Activated T-helper 1 cell treated with anti-CD3 and anti-CD28 coated beads, Interleukin-12 subunit alpha, Interleukin-12 subunit beta, Interleukin-2, Interleukin-4 antibody, amounts not matched to agents 30 ng/mL and 10 ng/mL and 1 ng/mL, durations not matched to agents 14 hours and 24 hours and 36 hours (primary cell): ENCODE measurements around the gene NELL1. TPM values are rescaled to one million over a fixed set of nuclear protein-coding genes. Genes with fewer than 3 reads are reported as not detected.

Experiments used
- DNase-seq: peaks from one replicate; pipeline ENCODE4 v3.0.0; 2021; ENCODE audit warnings: low spot score
- H3K27ac Mint-ChIP-seq: one replicate; pipeline ENCODE4 v1.8.0; 2021; ENCODE audit warnings: mild to moderate bottlenecking, mixed read lengths
- H3K27me3 Mint-ChIP-seq: one replicate; pipeline ENCODE4 v1.8.0; 2022; ENCODE audit warnings: mild to moderate bottlenecking, moderate library complexity, mixed read lengths; ENCODE audit not compliant: insufficient read depth
- H3K36me3 Mint-ChIP-seq: one replicate; pipeline ENCODE4 v1.8.0; 2021; ENCODE audit warnings: low read depth, mixed read lengths
- H3K4me1 Mint-ChIP-seq: one replicate; pipeline ENCODE4 v1.8.0; 2021; ENCODE audit warnings: low read depth, mixed read lengths
- H3K4me3 Mint-ChIP-seq: one replicate; pipeline ENCODE4 v1.8.0; 2021; ENCODE audit warnings: mild to moderate bottlenecking, moderate library complexity, mixed read lengths
- H3K9me3 Mint-ChIP-seq: one replicate; pipeline ENCODE4 v1.8.0; 2021; ENCODE audit warnings: mixed read lengths
- intact Hi-C: fragments of 100-400 bp; cut with micrococcal nuclease; formaldehyde crosslinking; loops from one replicate; pipeline ENCODE4 v1.15.1; 2024
- total RNA-seq: library from RNA; stranded (reverse); gene quantifications from 2 replicates; pipeline ENCODE4 v1.2.3, GENCODE V29; 2022

NELL1 gene
- total RNA-seq, 1 donor from 2014 or later, result not detected

GRCh38 chr11:21556926-21557325 is 887.5 kb downstream of the NELL1 start:
- no peak for DNase-seq
- no peaks in the 10 kb centered on the region for H3K4me1 Mint-ChIP-seq
- no peaks in the 10 kb centered on the region for H3K27me3 Mint-ChIP-seq
- intact Hi-C loops, result no loop called here
- H3K27ac Mint-ChIP-seq, result no peak overlapping the region
- H3K4me3 Mint-ChIP-seq, result no peak overlapping the region
- no peaks in the 10 kb centered on the region for H3K36me3 Mint-ChIP-seq
- peaks cover 3% of the 10 kb centered on the region for H3K9me3 Mint-ChIP-seq

GRCh38 chr11:21560466-21560975 is 891.1 kb downstream of the NELL1 start:
- Mint-ChIP-seq H3K27me3 (no peaks in the 10 kb centered on the region), H3K9me3 (peaks cover 3% of the 10 kb centered on the region), H3K4me1 (no peaks in the 10 kb centered on the region), H3K4me3 (no peak overlapping the region), H3K36me3 (no peaks in the 10 kb centered on the region), H3K27ac (no peak overlapping the region)
- DNase-seq, result no peak
- intact Hi-C loops, result no loop called here

- no peaks in the 10 kb centered on the region for H3K36me3 Mint-ChIP-seq
- no peaks in the 10 kb centered on the region for H3K27me3 Mint-ChIP-seq
- no peaks in the 10 kb centered on the region for H3K4me1 Mint-ChIP-seq
- H3K4me3 Mint-ChIP-seq, result no peak overlapping the region
- intact Hi-C loops, result no loop called here
- no peak for DNase-seq
- H3K27ac Mint-ChIP-seq, result no peak overlapping the region
- H3K9me3 Mint-ChIP-seq, result peaks cover 3% of the 10 kb centered on the region
Observed at GRCh38 chr11:21561581-21561980, 892.2 kb downstream of the NELL1 start.

DNA sequence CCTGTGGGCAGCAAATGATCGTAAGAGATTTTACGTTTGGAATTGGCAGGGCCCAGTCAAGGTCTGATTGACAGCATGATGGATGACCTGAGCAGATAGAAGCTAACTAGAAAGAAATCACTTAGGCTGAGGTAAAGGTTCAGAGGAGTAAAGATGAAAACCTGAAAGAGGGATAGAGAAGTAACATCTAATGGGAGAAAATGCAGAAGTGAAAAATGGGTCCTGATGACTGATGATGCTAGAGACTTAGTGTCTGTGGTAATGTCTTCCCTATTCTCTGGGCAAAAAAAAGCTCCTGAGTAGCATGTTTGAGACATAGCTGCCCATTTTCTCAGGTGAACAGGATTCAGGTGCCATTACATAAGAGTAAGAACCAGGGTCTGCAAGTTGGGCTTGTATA is 894.7 kb downstream of the NELL1 start:
- Mint-ChIP-seq H3K36me3 (no peaks in the 10 kb centered on the region), H3K9me3 (no peaks in the 10 kb centered on the region), H3K4me3 (no peak overlapping the region), H3K4me1 (no peaks in the 10 kb centered on the region), H3K27ac (no peak overlapping the region), H3K27me3 (no peaks in the 10 kb centered on the region)
- intact Hi-C loops, result no loop called here
- no peak for DNase-seq

GRCh38 chr11:21564833-21565682 is 895.7 kb downstream of the NELL1 start:
- no peaks in the 10 kb centered on the region for H3K36me3 Mint-ChIP-seq
- intact Hi-C loops, result no loop called here
- H3K27me3 Mint-ChIP-seq, result no peaks in the 10 kb centered on the region
- H3K27ac Mint-ChIP-seq, result no peak overlapping the region
- H3K4me3 Mint-ChIP-seq, result no peak overlapping the region
- no peak for DNase-seq
- no peaks in the 10 kb centered on the region for H3K4me1 Mint-ChIP-seq
- H3K9me3 Mint-ChIP-seq, result no peaks in the 10 kb centered on the region

GRCh38 chr11:21566521-21567117 is 897.2 kb downstream of the NELL1 start:
- Mint-ChIP-seq H3K4me3 (no peak overlapping the region), H3K36me3 (no peaks in the 10 kb centered on the region), H3K9me3 (no peaks in the 10 kb centered on the region), H3K4me1 (no peaks in the 10 kb centered on the region), H3K27ac (no peak overlapping the region), H3K27me3 (no peaks in the 10 kb centered on the region)
- DNase-seq, result no peak
- intact Hi-C loops, result no loop called here

- Mint-ChIP-seq H3K27me3 (no peaks in the 10 kb centered on the region), H3K27ac (no peak overlapping the region), H3K4me1 (no peaks in the 10 kb centered on the region), H3K36me3 (no peaks in the 10 kb centered on the region), H3K4me3 (no peak overlapping the region), H3K9me3 (no peaks in the 10 kb centered on the region)
- DNase-seq, result no peak
- intact Hi-C loops, result no loop called here
Observed at GRCh38 chr11:21567645-21568290, 898.4 kb downstream of the NELL1 start.

- intact Hi-C loops, result no loop called here
- Mint-ChIP-seq H3K4me1 (no peaks in the 10 kb centered on the region), H3K9me3 (no peaks in the 10 kb centered on the region), H3K27me3 (no peaks in the 10 kb centered on the region), H3K4me3 (no peak overlapping the region), H3K27ac (no peak overlapping the region), H3K36me3 (no peaks in the 10 kb centered on the region)
- DNase-seq, result no peak
Observed at GRCh38 chr11:21572210-21572609, 902.8 kb downstream of the NELL1 start.

- Mint-ChIP-seq H3K36me3 (no peaks in the 10 kb centered on the region), H3K4me3 (no peak overlapping the region), H3K27me3 (no peaks in the 10 kb centered on the region), H3K27ac (no peak overlapping the region), H3K4me1 (no peaks in the 10 kb centered on the region), H3K9me3 (no peaks in the 10 kb centered on the region)
- intact Hi-C loops, result no loop called here
- DNase-seq, result no peak
Observed at GRCh38 chr11:21582791-21583190, 913.4 kb downstream of the NELL1 start.

DNA sequence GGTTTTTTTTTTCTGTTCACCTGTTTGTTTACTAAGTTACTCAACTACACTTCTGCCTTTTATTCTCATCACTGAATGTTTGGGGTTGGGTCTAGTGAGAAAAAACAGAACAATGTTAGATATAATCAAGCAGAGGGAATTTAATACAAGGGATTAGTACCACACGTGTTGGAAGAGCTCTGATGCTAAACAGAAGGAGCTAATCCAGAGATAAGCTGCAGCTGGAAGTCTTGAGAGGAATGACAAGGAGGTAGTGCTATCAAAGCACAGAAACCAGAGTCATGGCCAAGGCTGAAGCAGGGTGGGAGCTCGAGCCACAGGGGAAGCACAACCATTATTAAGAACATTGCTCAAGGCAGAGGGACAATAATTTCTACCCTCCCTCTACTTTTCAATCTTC is 919.4 kb downstream of the NELL1 start:
- intact Hi-C loops, result no loop called here
- no peak for DNase-seq
- H3K36me3 Mint-ChIP-seq, result no peaks in the 10 kb centered on the region
- no peaks in the 10 kb centered on the region for H3K27me3 Mint-ChIP-seq
- no peaks in the 10 kb centered on the region for H3K4me1 Mint-ChIP-seq
- H3K4me3 Mint-ChIP-seq, result no peak overlapping the region
- H3K27ac Mint-ChIP-seq, result no peak overlapping the region
- H3K9me3 Mint-ChIP-seq, result peaks cover 5% of the 10 kb centered on the region

GRCh38 chr11:21602699-21603098 is 933.3 kb downstream of the NELL1 start:
- H3K27ac Mint-ChIP-seq, result no peak overlapping the region
- no peaks in the 10 kb centered on the region for H3K9me3 Mint-ChIP-seq
- H3K4me3 Mint-ChIP-seq, result no peak overlapping the region
- no peaks in the 10 kb centered on the region for H3K36me3 Mint-ChIP-seq
- intact Hi-C loops, result no loop called here
- no peaks in the 10 kb centered on the region for H3K4me1 Mint-ChIP-seq
- H3K27me3 Mint-ChIP-seq, result no peaks in the 10 kb centered on the region
- no peak for DNase-seq

DNA sequence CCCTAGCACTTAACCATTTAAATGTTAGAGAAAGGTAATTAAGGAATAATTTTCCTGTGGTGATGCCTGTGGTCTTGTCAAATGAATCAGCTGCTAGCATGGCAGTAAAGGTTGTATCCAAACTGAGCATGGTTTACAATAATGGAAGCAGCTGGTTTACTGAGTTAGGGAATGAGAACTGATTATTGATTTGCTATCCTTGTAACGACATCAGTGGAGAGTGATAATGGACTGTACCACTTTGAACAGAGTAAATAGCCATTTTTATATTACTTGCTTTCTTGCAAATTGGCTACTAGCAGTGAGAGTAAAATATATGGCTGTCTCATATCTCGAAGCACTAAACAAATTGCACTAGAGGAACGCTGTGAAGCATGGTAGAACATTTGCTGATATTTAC is 934.5 kb downstream of the NELL1 start:
- Mint-ChIP-seq H3K36me3 (no peaks in the 10 kb centered on the region), H3K4me1 (no peaks in the 10 kb centered on the region), H3K9me3 (no peaks in the 10 kb centered on the region), H3K27me3 (no peaks in the 10 kb centered on the region), H3K4me3 (no peak overlapping the region), H3K27ac (no peak overlapping the region)
- intact Hi-C loops, result no loop called here
- DNase-seq, result no peak

GRCh38 chr11:21604564-21604963 is 935.2 kb downstream of the NELL1 start:
- no peaks in the 10 kb centered on the region for H3K27me3 Mint-ChIP-seq
- no peaks in the 10 kb centered on the region for H3K36me3 Mint-ChIP-seq
- no peaks in the 10 kb centered on the region for H3K4me1 Mint-ChIP-seq
- no peak overlapping the region for H3K27ac Mint-ChIP-seq
- DNase-seq, result no peak
- no peak overlapping the region for H3K4me3 Mint-ChIP-seq
- no peaks in the 10 kb centered on the region for H3K9me3 Mint-ChIP-seq
- intact Hi-C loops, result no loop called here
